ENCODE results near the gene CCL7.

CCL7 gene

GRCh38 chr17:34312080-34312479 is 42.1 kb downstream of the CCL7 start:
- no peak for DNase-seq (ENCODE audit: low spot score)
- no peak for TF ChIP-seq CTCF (IDR thresholded peaks at IDR 0.05; ENCODE audit: borderline replicate concordance, control extremely low read depth, extremely low read depth, insufficient read depth, missing control alignments)
- in situ Hi-C loops (cut with MboI; ENCODE audit: low sequenced_read_pairs, unreplicated experiment), result no loop called here

GRCh38 chr17:34313164-34313563 is 43.1 kb downstream of the CCL7 start:
- TF ChIP-seq CTCF (IDR thresholded peaks at IDR 0.05; ENCODE audit: borderline replicate concordance, control extremely low read depth, extremely low read depth, insufficient read depth, missing control alignments), result no peak
- DNase-seq (ENCODE audit: low spot score), result no peak
- in situ Hi-C loops (cut with MboI; ENCODE audit: low sequenced_read_pairs, unreplicated experiment), result no loop called here

- no peak for TF ChIP-seq CTCF (IDR thresholded peaks at IDR 0.05; ENCODE audit: borderline replicate concordance, control extremely low read depth, extremely low read depth, insufficient read depth, missing control alignments)
These were observed 44.3 kb downstream of the CCL7 start for GRCh38 chr17:34314279-34314678.

DNA sequence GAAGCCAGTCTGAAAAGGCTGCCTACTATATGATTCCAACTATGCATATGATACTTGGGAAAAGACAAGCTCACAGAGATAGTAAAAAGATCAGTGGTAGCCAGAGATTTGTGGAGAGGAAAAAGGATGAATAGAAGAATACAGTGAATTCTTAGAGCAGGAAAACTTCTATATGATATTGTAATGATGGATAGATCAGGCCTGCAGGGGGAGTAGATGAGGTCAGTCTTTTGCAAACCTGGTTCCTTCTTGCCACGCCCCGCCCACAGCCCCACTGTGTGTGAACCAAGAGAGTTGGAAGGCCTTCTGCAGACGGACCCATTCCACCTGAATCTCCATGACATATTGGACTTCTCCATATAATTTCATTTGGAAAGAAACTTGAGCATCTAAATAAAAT is 48.5 kb downstream of the CCL7 start:
- in situ Hi-C loops (cut with MboI; ENCODE audit: low sequenced_read_pairs, unreplicated experiment), result no loop called here
- TF ChIP-seq CTCF (IDR thresholded peaks at IDR 0.05; ENCODE audit: borderline replicate concordance, control extremely low read depth, extremely low read depth, insufficient read depth, missing control alignments), result no peak
- no peak for DNase-seq (ENCODE audit: low spot score)

More at GRCh38 chr17:34314279-34314678, 44.3 kb downstream of the CCL7 start:
- DNase-seq (ENCODE audit: low spot score), result no peak
- in situ Hi-C loops (cut with MboI; ENCODE audit: low sequenced_read_pairs, unreplicated experiment), result no loop called here

DNA sequence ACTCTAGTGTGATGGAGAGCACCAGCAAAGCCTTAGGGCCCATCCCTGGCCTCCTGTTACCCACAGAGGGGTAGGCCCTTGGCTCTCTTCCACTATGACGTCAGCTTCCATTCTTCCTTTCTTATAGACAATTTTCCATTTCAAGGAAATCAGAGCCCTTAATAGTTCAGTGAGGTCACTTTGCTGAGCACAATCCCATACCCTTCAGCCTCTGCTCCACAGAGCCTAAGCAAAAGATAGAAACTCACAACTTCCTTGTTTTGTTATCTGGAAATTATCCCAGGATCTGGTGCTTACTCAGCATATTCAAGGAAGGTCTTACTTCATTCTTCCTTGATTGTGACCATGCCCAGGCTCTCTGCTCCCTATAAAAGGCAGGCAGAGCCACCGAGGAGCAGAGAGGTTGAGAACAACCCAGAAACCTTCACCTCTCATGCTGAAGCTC is 49.0 kb downstream of the CCL7 start, which contains the start of gene CCL8:
Gene CCL8 (plus strand): TSS at position 397 of the 445 bp plus-strand sequence. CDS start 67 bp downstream, outside the sequence.
- DNase-seq (ENCODE audit: low spot score), result no peak
- in situ Hi-C loops (cut with MboI; ENCODE audit: low sequenced_read_pairs, unreplicated experiment), result no loop called here
- no peak for TF ChIP-seq CTCF (IDR thresholded peaks at IDR 0.05; ENCODE audit: borderline replicate concordance, control extremely low read depth, extremely low read depth, insufficient read depth, missing control alignments)
